Measurements from ENCODE around the gene LCLAT1.

Gene LCLAT1

GRCh38 chr2:30692829-30693275 lies 245.8 kb downstream of the LCLAT1 start:
- H3K27ac ChIP-seq, result no peak overlapping the region
- TF ChIP-seq, protein P1, sequence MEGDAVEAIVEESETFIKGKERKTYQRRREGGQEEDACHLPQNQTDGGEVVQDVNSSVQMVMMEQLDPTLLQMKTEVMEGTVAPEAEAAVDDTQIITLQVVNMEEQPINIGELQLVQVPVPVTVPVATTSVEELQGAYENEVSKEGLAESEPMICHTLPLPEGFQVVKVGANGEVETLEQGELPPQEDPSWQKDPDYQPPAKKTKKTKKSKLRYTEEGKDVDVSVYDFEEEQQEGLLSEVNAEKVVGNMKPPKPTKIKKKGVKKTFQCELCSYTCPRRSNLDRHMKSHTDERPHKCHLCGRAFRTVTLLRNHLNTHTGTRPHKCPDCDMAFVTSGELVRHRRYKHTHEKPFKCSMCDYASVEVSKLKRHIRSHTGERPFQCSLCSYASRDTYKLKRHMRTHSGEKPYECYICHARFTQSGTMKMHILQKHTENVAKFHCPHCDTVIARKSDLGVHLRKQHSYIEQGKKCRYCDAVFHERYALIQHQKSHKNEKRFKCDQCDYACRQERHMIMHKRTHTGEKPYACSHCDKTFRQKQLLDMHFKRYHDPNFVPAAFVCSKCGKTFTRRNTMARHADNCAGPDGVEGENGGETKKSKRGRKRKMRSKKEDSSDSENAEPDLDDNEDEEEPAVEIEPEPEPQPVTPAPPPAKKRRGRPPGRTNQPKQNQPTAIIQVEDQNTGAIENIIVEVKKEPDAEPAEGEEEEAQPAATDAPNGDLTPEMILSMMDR (conservative IDR thresholded peaks at IDR 0.05), result no peak
- no peak for TF ChIP-seq ZFX (IDR thresholded peaks at IDR 0.05)
